Measurements from ENCODE around the gene IL12B.
"Not testable (repeated sequence)": the region's sequence is repeated elsewhere in the genome, so short reads cannot be mapped to it uniquely, and the experiment has no call there.

The IL12B gene

DNA sequence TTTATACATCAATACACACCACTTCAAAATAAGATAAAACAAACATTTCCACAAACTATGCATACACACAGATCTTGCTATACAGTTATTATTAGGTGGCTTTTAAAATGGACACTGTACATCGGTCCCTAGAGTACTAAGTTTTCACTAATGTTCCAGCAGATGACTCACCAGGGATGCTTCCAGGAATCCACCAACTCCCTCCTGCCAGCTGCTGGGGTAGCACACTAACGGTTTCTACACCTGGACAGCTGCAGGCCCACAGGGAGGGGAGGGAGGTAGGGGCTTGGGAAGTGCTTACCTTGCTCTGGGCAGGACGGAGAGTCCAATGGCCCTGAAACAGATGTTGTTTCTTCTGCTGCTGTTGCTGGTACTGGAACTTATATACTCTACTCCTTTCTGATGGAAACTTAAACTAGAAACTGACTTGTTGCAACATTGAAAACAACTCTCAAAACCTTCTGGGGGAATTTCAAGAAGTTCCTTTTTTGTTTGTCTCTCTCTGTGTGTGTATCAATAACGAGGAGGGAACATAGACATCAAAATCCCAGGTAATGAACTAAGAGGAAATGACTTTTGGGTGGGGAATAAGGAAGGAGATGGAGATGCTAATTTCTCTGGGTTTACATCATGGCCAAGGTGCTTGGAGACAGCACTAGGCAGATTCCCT is at the start of gene IL12B:
Gene IL12B (minus strand): TSS at position 357 of the 670 bp plus-strand sequence. CDS start 3,705 bp downstream, outside the sequence.
- DNase-seq = no peak

DNA sequence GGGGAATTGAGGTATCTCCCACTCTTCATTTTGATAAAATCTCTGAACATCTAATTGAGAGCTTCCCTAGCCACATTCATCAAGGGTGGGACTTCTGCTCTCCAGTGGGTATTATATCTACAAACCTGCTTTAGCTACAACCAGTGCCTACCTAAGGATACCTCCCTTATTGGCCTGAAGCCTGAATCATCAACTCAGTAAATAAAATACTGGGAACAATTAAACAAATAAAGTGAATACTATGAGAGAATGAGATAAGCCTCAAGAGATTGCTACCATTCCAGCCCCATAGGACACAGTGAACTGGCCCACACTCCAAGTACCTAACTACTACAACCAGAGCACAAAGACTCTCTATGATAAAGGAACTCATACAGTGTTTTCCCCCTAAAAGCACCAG is 47.4 kb upstream of the IL12B start:
- DNase-seq = no peak

DNA sequence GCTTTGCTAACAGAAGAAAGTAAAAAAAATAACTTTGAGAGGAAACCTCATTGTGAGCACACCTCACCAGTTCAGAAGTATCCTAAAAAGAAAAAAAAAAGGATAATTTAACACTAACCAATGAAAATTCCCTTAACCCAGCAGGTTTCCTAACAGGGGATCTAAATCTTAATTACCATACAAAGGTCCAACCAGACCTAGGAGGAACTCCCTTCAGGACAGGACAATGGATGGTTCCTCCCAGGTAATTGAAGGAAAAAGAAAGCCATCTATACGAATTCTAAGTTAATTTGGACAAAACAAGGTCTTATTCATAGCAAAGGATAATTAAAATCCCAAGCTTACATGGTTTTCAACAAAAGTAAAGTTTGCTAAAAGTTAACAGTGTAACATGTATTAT is 37.6 kb upstream of the IL12B start:
- DNase-seq = not testable (repeated sequence)

DNA sequence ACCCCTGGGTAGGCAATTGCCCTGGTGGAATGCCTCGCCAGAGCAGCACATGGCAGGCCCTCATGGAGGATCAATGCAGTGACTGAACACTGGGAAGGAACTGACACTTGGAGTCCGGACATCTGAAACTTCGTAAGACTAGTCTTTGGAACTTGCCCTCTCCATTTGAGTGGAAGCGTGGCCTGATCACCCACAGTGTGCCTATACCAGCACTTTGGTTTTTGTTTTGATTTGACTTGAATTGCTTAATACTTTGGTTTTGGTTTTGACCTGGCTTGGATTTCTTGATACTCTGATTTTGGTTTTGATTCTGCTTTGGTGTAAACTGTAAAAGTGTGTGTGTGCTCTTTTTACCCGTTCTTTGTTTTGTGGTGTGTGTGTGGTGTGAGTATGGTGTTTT is 36.5 kb upstream of the IL12B start:
- not testable (repeated sequence) for DNase-seq

DNA sequence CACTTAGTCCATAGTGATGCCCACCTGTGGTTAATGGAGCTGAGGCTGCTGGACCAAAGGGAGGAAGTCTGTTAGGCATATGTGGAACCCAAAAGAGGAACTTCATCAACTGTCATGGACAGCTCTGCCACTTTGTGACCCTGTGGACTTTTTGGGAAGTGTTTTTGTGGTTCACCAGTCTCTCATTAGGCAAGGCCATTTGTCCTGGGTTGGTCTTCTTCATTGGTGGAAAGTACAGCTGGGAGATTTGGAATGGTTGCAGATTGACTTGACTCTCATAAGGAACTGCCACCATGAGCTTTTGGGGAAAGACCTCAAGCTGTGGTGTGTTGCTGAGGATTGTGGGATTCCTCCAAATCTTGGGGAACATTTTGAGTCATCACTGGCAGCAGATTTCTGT is 31.9 kb upstream of the IL12B start:
- peak in 3 of 14 donors; percentile 8 to 20 (median 12) for DNase-seq

DNA sequence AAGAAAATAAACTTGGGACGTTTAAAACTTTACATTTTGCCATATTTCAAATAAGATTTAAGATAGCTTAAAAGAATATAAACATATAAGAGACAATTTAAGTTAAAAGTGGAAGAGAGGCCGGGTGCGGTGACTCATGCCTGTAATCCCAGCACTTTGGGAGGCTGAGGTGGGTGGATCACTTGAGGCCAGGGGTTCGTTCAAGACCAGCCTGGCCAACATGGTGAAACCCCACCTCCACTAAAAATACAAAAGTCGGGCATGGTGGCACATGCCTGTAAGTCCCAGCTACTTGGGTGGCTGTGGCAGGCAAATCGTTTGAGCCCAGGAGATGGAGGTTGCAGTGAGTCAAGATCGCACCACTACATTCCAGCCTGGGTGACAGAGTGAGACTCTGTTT is 29.6 kb upstream of the IL12B start:
- not testable (repeated sequence) for DNase-seq

DNA sequence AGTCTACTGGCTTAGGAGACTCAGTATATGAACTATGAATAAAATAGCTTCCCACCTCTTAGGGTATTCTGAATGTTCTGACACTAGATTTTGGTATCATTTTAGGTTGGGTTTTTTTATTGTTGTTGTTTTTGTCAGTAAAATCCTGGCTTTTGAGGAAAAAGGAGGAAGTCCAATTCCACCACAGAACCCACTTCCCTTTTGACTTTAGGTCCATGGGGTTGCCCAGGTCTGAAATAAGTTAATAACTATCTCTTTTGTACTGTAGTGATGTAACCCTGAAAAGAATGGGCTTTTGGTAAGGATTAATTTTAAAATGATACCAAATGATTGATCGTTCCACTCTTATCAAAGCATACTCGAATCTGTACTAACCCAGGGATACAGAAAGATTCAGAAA is 29.1 kb upstream of the IL12B start:
- no peak for DNase-seq

DNA sequence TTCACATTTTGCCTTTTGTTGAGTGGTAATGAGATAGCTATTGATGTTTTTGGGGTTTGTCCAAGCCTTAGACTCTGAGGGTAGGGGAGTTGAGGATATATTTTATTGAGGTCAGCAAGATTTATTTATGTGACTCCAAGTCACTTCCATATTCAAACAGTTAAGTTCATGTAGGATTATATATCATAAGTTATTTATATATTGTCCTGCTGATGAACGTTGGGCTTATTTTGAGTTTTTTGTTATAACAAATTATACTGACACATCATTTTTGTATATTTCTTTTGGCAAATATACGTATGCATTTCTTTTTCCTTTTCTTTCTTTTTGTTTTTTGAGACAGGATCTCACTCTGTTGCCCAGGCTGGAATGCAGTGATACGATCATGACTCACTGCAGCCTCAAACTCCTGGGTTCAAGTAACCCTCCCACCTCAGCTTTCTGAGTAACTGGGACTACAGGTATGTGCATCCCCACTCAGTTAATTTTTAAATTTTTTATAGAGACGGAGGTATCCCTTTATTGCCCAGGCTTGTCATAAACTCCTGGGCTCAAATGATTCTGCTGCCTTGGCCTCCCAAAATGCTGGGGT is 23.5 kb upstream of the IL12B start:
- no peak for DNase-seq

DNA sequence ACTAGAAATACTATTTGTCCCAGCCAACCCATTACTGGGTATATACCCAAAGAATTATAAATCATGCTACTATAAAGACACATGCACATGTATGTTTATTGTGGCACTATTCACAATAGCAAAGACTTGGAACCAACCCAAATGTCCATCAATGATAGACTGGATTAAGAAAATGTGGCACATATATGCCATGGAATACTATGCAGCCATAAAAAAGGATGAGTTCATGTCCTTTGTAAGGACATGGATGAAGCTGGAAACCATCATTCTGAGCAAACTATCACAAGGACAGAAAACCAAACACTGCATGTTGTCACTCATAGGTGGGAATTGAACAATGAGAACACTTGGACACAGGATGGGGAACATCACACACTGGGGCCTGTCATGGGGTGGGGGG is 20.4 kb upstream of the IL12B start:
- DNase-seq = not testable (repeated sequence)

DNA sequence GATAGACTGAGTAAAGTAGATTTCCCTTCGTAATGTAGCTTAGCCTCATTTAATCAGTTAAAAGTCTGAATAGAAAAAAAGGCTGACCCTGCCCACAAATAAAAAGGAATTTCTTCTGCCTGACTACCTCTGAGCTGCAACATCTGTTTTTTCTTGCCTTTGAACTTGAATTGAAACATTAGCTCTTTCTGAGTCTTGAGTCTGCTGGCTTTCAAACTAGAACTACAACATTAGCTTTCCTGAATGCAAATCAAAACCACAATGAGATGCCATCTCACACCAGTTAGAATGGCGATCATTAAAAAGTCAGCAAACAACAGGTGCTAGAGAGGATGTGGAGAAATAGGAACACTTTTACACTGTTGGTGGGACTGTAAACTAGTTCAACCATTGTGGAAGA is 19.9 kb upstream of the IL12B start:
- DNase-seq = not testable (repeated sequence)

DNA sequence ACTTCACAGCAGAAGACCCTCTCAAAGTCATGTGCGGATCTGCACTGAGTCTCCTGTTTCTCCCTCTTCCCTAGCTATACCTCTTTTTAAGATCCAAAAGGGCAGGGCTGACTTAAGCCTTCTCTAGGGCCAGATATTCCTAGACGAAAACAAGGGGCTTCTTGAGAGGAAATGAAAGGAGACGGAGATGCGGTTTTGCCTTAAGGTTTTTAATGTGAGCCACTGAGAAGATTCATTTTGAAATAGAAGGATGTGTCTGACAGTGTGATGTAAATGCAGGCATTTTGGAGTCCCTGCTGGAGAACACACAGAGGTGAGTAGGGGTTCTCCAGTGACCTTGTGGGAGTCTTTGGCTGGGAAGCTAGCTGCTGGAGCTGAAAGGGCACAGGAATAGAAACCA is 15.6 kb upstream of the IL12B start:
- DNase-seq = no peak

DNA sequence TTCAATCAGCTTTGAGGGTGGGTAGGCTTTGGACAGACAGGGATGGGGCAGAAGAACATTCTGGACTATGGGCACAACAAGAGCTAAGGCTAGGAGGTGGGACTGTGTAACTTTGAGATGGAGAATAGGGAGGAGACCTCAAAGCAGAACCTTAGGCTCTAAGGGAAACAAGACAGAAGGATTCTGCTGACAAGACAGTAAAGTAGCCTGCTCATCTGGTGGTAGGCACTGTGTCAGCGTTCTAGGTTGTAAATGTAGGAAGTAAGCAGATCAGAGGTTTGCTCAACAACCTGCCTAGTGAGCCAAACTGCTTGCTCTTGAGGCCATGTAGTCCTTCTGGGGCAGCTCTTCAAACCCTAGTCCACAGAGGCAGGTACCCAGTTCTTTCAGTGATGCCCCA is 15.0 kb upstream of the IL12B start:
- peak in 3 of 14 donors; percentile 12 to 21 (median 17) for DNase-seq

DNA sequence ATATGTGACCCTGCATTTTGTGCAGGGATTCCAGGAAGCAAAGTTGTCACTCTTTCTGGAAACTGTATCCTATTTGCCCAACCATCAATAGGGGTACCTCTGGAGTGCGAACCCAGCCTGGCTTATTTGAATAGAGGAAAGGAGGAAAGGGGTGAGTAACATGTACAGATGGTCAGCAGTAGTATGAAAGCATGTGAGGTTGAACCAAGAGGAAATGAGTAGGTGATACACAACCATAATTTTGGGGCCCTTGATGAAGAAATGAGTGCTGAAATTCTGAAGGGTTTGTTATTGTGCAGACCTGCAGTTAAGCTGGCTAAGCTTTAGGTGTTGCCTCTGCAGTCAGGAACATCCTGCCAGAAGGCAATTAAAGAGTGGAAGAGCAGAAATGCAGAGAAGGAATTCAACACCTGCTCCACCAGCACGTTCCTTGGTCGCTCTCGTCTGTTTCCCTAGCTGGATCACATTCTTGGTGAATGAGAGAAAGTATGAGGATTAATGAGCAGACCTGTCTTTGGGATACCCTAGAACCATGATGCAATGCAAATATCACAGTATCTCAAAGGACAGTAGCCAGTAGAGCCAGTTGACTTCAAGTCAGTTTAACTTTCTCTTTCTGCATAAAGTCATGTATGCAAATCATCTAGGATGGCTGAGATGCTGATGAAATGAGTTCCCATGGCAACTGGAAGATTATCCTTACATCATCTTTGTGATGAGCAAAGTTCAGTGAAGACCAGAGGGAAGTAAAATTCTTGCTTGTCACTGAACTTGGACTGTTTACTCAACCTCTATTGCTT is 13.2 kb upstream of the IL12B start:
- no peak for DNase-seq

DNA sequence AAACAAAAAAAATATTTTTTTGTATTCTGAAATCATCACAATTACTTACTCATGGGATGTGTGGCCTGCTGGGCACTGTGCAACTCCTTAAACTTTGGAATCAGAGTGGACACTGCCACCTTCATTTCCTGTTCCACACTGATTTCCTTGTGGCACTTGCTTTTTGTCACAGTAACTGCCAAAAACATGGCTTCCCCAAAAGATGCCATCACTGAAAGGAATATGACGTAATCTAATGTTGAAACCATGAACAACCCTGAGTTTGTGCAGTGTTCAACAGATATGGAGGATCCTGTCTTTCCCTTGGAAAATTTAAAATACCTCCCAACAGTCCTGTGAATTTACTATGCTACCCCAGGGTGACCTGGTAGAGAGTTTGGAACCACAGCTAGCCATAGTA is 12.6 kb upstream of the IL12B start:
- DNase-seq = no peak

DNA sequence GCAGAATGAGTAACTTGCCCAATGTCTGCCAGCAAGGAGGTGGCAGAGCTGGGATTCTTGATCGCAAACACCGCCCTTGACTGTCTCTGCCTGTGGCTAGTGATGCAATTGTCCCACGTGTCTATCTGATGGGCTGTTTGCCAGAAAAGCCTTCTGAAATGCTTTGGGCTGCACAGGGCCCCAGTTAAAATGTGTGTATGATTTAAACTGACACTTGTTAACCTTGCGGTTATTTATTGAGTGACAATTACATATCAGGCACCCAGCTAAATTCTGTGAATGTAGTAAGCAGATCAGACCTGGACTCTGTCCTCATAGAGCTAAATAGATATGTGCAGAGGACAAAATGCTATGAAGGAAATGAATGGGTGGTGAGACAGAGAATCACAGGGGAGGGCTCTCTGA is 11.6 kb upstream of the IL12B start:
- peak in 3 of 14 donors; percentile 23 to 40 (median 28) for DNase-seq

DNA sequence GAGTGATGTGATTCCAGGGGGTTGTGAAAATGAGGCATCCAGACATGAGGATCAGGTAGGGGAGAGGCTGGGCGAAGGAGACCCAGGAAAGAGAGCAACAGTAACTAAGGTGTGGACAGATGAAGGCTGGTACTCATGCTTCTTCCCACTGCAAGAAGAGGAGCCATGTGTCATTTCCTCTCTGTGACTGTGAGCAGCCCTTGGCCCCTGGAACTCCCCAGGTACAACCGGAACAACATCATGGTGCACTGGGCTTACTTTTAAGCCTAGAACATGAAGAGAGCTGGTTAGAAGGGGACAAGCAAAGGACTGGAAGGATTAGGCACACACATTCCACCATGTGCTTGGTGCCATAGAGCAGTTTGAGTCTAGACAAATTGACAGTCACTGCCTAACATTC is 10.9 kb upstream of the IL12B start:
- DNase-seq = no peak

DNA sequence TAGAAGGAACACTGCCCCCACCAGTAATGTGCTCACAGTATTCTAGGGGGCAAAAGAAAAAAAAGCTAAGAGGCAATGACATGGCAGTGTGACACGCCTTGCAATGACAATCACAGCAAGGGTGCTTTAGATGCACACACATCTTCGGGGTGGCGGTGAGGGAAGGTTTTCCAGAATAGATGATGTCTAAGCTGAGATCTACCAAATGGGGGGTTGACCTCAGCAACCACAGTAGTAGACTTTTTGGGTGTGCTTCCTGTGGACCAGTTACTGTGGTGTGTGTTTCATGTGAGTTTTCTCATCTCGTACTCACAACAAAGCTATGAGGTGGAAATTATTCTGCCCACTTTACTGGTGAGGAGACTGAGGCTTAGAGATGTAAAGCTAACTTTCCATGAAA is 10.2 kb upstream of the IL12B start:
- DNase-seq = no peak

DNA sequence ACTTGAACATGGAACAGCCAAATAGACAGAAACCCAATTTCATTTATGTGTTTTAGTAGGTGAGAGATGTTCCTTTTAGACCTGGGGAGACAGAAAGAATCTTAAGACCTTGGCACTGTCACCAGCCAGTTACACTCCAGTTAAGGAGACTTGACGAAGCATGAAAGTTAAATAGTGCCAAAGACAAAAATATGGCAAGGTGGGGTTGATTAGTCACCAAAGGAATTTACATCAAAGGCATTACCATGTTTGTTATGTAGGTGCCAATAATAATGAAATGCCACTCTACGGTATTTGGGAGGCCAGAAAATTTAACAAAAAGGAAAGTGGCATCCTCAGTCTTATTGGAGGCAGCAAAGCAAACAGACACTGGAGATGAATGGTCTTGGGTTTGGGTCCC is 9.2 kb upstream of the IL12B start:
- DNase-seq = no peak

DNA sequence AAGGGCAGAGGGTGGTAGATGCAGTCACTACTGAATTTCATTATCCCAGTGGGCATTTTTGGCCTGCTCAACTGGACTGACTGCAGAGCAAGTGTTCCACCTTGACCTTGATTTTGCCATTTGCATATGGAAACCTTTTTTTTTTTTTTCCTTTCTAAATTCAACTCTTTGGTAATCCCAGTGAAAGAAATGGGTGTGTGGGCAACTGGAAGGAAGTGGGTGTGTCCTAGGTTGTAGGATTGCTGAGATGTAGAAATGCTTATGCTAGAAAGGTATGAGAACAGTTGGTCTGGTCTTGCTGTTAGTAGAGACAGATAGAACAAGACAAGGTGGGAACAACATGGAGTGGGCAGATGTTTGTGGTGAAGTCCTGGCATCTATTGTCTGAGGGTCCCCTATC is 7.8 kb upstream of the IL12B start:
- DNase-seq = no peak

DNA sequence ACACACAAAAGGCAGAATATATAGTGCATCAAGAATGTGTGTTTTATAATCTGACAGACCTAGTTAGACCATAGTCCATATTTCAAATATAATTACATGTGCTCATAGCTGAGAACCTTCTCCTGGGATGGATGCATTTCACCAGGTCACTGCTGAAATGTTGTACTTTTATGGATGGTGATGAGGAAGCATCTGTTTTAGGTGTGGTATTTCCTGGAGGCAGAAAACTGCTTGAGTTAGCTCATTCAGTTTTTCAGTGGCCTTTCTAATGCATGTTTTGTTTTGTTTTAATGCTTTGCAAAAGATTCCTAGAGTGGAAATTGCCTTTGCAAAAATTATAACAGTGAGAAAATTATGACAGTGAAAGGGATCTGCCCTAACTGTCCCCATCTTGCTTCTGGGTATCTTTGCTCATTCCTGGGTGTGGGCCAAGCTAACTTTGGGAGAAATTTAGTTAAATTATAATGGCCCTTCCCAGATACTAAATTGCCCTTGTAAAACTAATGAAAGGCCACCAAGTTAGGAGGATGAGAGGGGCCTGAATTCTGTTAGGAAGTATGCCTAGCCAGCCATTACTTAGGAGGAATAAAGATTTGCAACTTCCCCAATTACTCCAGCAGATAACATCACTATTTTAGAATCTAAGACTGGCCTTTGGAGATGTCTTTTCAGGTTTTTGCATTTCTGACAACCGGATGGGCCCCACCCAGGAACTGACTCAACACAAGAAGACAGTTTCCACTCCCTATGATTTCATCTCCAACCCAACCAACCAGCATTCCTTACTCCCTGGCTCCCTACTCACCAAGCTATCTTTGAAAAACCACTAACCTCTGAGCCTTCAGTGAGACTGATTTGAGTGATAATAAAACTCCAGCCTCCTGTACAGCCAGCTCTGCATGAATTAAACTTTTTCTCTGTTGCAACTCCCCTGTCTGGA is 7.0 kb upstream of the IL12B start:
- no peak for DNase-seq

DNA sequence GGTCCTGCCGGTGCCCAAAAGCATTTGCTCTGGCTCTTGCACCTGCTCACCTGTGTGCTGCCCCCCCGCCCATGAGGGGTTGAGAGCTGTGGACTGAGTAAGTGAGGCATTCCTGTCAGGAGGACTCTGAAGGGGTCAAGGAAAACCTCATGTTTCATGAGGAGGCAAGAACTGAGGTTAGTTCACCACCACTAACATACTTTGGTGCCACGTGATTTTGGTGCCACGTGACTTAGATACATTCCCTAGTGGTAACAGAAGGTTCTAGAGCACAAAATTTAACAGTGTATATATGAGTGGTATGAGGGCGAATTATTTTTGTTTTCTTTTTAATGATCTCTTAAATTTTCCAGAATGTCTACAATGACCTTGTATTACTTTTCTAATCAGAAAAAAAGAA is 6.3 kb upstream of the IL12B start:
- no peak for DNase-seq

DNA sequence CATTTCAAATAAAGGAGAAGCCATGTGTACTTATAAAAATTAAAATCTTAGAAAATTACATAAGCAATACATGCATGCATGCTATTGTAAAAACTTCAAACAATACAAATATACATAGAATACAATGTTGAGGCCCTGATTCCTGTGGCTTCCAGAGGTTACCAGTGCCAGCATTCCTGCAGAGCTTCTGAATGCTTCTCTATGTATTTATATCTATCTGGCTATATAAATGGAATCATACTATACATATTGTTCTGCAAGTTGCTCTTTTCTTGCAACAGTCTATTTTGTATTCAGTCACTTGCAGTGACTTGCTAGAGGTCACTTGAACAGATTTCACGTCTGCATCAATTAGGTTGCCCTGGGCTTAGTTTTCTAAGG is 3.2 kb upstream of the IL12B start:
- peak in 1 of 14 donors; percentile 28 for DNase-seq

All from C1 segment of cervical spinal cord (tissue), 14 donors.